GM19467 (cell line): ENCODE data around the gene SLIT3.
"Not testable (repeated sequence)": the region's sequence is repeated elsewhere in the genome, so short reads cannot be mapped to it uniquely, and the experiment has no call there.

Experiments
- ATAC-seq: cut with Tn5 transposase; IDR thresholded peaks from one replicate; pipeline ENCODE4 v1.9.1; 2021; ENCODE audit warnings: mild to moderate bottlenecking, moderate library complexity; ENCODE audit not compliant: unreplicated experiment

The SLIT3 gene

DNA sequence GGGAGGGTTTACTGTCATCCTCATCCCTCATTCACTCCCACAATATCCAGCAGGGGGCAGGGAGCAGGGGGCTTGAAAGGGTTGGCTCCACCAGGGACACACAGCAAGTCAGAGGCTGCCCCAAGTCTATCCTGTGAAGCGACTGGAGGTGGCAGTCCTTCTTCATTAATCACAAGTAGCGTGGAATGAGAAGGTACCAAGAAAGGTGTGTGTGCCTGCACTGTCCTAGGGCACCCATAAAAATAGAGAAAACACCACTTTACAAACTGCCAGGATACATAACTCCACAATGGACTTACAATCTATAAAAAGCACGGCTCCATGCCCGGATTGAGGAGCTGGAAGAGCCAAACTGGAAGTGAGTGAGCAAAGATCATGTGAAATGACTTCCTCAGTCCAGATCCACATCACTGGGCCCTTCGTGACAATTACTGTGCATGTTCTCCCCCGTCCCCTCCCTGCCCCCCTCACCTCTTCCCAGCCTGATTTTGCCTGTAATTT, 183.9 kb downstream of the SLIT3 start:
- ATAC-seq = no peak

- ATAC-seq = no peak
Observed at GRCh38 chr5:169115461-169116124, 185.3 kb downstream of the SLIT3 start.

- no peak for ATAC-seq
Observed at GRCh38 chr5:169114466-169115065, 186.4 kb downstream of the SLIT3 start.

DNA sequence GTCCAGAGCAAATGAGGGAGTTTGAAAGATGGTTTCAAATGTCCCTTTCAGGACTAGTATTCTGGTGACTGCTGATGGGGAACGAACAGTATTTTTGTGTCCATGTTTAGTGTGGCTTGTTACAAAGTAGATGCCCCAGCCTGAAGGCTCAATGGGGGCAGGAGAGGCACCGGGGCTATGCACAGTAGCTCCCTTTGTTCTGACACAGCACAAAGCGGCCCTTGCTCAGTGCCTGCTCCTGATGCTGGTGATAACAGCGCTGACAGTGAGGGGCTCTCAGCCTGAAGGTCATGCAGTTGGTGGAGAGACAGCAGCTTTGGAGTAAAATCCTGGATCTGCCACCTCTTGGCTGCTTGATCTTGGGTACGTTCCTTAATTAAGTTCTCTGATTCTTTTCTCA, 188.9 kb downstream of the SLIT3 start:
- ATAC-seq = no peak

GRCh38 chr5:169106911-169107706, 193.8 kb downstream of the SLIT3 start:
- ATAC-seq = no peak

- ATAC-seq = not testable (repeated sequence)
Observed at GRCh38 chr5:169105582-169105981, 195.4 kb downstream of the SLIT3 start.

DNA sequence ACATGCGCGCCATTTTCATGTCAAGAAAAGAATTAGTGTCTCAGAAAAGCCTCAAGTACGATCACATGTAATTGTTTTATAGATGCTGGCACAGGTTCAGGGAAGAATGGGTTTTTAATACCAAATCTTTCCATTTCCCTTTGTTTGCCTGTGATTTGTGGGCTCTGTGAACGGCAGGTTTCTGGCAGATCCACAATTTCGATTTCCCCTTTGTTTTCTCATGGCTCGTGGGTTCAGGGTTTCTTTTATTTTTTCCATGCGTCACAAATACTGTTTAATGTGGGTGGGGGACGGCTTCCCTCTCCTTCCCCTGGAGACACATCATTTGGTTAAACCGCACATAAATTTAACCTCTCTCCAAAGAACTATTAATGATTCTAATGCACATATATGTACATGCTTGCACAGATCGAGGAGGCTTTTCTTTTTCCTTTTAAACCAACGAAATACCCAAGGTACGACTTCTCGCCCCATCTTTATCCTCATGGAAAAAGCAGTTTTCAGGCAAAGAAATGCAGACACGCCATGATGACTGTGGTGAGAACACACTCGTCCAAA, 195.9 kb downstream of the SLIT3 start:
- ATAC-seq = no peak

GRCh38 chr5:169103586-169104181, 197.3 kb downstream of the SLIT3 start:
- no peak for ATAC-seq

GRCh38 chr5:169101966-169102365, 199.0 kb downstream of the SLIT3 start:
- no peak for ATAC-seq

GRCh38 chr5:169100735-169101075, 200.2 kb downstream of the SLIT3 start:
- no peak for ATAC-seq

DNA sequence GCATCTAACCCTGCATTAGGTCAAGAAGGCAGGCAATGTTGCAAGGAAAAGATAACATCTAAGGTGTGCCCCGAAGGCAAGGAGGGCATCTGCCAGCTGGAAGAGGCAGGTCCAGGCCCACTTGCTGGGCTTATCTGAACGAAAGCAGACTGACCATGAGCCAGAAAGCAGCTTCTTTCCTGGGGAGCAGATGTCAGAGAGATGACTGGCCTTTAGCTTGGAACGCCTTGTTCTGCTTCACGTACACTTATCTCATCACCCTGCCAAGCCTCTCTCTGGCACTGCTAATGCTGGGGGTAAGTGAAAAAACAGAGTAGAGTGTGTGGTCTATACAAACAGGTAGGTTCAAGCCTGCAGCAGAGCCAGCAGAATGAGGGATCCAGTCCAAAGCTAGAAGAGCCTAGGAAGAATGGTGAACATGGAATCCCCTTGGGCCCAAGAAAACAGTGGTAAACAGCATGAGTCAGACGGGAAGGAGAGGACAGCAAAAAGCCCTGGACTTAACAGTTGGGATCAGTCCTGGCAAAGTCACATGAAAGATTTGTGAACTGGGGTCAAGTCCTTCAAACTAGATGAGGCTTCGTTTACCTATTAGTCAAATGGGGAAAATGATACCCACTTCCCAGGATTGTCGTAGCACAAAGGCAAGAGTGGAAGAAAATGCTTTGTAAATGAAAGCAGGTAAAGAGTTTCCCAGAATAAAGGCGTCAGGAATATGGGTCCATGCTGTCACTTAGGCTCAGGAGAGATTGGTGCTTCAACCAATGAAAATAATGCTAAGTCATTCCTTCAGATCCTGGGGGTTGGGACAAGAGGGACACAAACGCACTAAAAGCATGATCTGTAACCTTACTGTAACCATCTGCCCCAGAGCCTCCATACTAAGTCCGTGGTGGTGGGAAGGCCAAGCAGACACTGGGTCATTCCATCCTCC, 200.9 kb downstream of the SLIT3 start:
- no peak for ATAC-seq

DNA sequence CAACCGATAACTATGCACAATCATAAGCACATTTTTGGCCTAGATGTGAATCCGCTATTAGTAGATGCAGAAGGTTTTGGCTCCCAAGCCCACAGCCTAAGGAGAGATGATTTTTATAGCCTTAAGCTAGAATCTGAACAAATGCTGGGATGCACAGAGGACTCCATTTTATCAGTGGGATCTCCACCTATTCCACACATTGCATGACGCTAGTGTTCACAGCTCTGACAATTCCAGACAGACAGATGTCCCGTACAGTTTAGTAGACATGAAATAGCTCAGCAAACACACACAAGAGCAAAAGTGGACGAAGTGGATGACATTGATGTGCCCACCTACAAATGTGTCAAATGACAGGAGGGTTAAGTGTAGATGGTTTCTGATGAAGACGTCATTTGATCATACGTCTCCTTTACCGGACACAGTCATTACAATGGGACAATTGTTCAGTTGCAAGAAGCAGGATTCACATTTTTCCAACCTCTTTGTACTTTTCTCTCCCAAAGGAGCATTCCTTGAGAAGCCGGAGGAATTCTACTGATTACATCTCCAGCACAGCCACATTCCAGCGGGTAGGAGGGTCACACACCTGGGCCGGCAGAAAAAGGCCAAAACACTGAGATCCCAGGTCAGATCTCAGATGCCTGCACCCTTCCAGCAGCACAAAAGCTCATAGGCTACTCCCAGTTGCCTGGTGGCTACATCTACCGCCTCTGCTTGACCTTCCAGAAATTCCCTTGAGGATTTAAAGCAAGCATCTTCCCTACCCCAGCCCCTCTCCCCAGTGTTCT, 202.4 kb downstream of the SLIT3 start:
- no peak for ATAC-seq

- ATAC-seq = no peak
Observed at GRCh38 chr5:169097374-169098326, 203.3 kb downstream of the SLIT3 start.

- no peak for ATAC-seq
Observed at GRCh38 chr5:169095976-169096375, 205.0 kb downstream of the SLIT3 start.

GRCh38 chr5:169095410-169095960, 205.5 kb downstream of the SLIT3 start:
- no peak for ATAC-seq

- ATAC-seq = no peak
Observed at GRCh38 chr5:169094586-169095409, 206.1 kb downstream of the SLIT3 start.

DNA sequence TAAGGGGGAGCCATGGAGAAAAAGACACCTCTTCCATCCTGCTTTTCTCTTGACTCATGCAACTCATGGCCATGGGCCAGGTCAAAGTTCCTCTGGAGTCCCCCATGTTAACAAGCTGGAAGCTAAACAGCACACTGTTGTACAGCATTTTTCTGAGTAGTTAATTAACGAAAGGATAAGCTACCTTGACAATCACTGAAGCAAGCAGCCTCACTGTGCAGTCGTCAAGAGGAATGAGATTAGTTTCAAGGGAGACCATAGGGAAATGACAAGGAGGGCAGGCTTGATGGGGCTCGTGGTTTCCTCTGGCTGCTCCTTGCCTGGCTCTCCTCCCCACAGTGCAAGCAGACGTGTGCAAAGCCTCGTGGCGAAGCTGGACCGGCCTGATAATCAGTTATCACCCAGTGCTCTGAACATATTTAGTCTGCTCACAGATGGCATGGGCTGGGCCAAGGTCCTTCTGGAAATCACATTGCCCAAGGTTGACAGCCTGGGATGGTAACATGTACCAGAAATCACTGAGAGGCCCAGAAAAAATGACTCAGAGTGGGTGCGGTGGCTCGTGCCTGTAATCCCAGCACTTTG, 209.5 kb downstream of the SLIT3 start:
- ATAC-seq = no peak
